HCT116 (cell line): Measurements from ENCODE around the gene IL12A. TPM values are rescaled to one million over a fixed set of nuclear protein-coding genes. Genes with fewer than 3 reads are reported as not detected.

Source experiments
- ATAC-seq: fragments of 200-7000 bp; cut with Tn5 transposase; 2 replicates; pipeline ENCODE4 v1.9.1; 2020; ENCODE audit warnings: mild to moderate bottlenecking, moderate library complexity
- BruUV-seq: library from RNA; stranded (reverse); fragments of 400-500 nt; replicated peaks from 2 replicates; lab custom pipeline; 2021; lab: Mats Ljungman, UMichigan
- CTCF ChIA-PET: fragments of 300-600 bp; sonication (Branson Sonifier 250); formaldehyde crosslinking; loops from one replicate; lab custom pipeline; 2021; ENCODE audit warnings: antibody characterized with exemption; lab: Charles Lee
- POLR2A ChIA-PET: fragments of 300-600, 350-600 bp; sonication (Branson Sonifier 250); formaldehyde crosslinking; loops from one replicate; lab custom pipeline; 2021; ENCODE audit warnings: antibody characterized with exemption; lab: Charles Lee
- RAD21 ChIA-PET, 2 experiments: fragments of 300-600 bp; sonication (Branson Sonifier 250); formaldehyde crosslinking; loops; one replicate each; lab custom pipeline; 2023; ENCODE audit warnings: low total read pairs in 2 of 2; ENCODE audit not compliant: uncharacterized antibody in 2 of 2, unreplicated experiment in 2 of 2, low non-redundant PET in 1 of 2; lab: Charles Lee
- DNase-seq: peaks from one replicate; pipeline ENCODE4 v3.0.0-alpha.2; 2010; ENCODE audit warnings: low read depth, low spot score
- H2AFZ ChIP-seq: fragments of 200-600 bp; shearing (Covaris generic), sonication (generic); 2 replicates; pipeline ENCODE4 v1.6.1; 2017; ENCODE audit warnings: low read depth, mixed run types, mixed read lengths, antibody characterized with exemption, low read length; ENCODE audit not compliant: poor library complexity, severe bottlenecking
- H3K27ac ChIP-seq: 2 replicates; pipeline ENCODE4 v1.5.1; 2012; ENCODE audit warnings: low read depth, low read length
- H3K27me3 ChIP-seq: fragments of 200-600 bp; sonication (generic); 2 replicates; pipeline ENCODE4 v1.6.1; 2016; ENCODE audit warnings: mixed run types, low read length, mixed read lengths; ENCODE audit not compliant: insufficient read depth
- H3K36me3 ChIP-seq, 2 experiments: fragments of 200-500 bp in 1 of 2; fragments of 200-600 bp in 1 of 2; sonication (Bioruptor generic) in 1 of 2; sonication (generic) in 1 of 2; 2 replicates each; pipeline versions ENCODE4 v1.5.1 to v1.6.1; 2014 to 2016; ENCODE audit warnings: low read length in 2 of 2, inconsistent platforms in 1 of 2, mixed read lengths in 1 of 2, mixed run types in 1 of 2; ENCODE audit not compliant: insufficient read depth in 2 of 2, control insufficient read depth in 1 of 2
- H3K4me1 ChIP-seq, 2 experiments: fragments of 200-600 bp in 1 of 2; sonication (generic) in 1 of 2; 2 replicates each; pipeline versions ENCODE4 v1.5.1 to v1.6.1; 2012 to 2017; ENCODE audit warnings: low read length in 2 of 2, inconsistent platforms in 1 of 2, mild to moderate bottlenecking in 1 of 2, mixed read lengths in 1 of 2, mixed run types in 1 of 2, moderate library complexity in 1 of 2; ENCODE audit not compliant: insufficient read depth in 2 of 2, control insufficient read depth in 1 of 2
- H3K4me2 ChIP-seq: fragments of 200-600 bp; sonication (generic); 2 replicates; pipeline ENCODE4 v1.6.1; 2017; ENCODE audit warnings: mixed run types, low read length, mixed read lengths
- H3K4me3 ChIP-seq, 2 experiments: fragments of 200-600 bp in 1 of 2; sonication (generic) in 1 of 2; replicated peaks in 1 of 2; 2 replicates each; pipeline ENCODE4 v1.5.1; 2011 to 2016; ENCODE audit warnings: low read length in 2 of 2, control low read depth in 1 of 2, low read depth in 1 of 2, mild to moderate bottlenecking in 1 of 2, mixed read lengths in 1 of 2, mixed run types in 1 of 2
- H3K79me2 ChIP-seq: fragments of 200-600 bp; sonication (generic); 2 replicates; pipeline ENCODE4 v1.6.1; 2017; ENCODE audit warnings: mild to moderate bottlenecking, mixed run types, low read length, moderate library complexity, mixed read lengths; ENCODE audit not compliant: insufficient read depth
- H3K9ac ChIP-seq: fragments of 200-600 bp; sonication (generic); 2 replicates; pipeline ENCODE4 v1.6.1; 2016; ENCODE audit warnings: low read length, mixed read lengths
- H3K9me2 ChIP-seq: fragments of 200-600 bp; sonication (generic), shearing (Covaris generic); 2 replicates; pipeline ENCODE4 v1.6.1; 2017; ENCODE audit warnings: mixed run types, mild to moderate bottlenecking, moderate library complexity; ENCODE audit not compliant: insufficient read depth
- H3K9me3 ChIP-seq, 2 experiments: fragments of 200-500 bp in 1 of 2; fragments of 200-600 bp in 1 of 2; sonication (Bioruptor generic) in 1 of 2; sonication (generic) in 1 of 2; 2 replicates each; pipeline ENCODE4 v1.6.1; 2014 to 2017; ENCODE audit warnings: low read length in 2 of 2, mixed read lengths in 2 of 2, inconsistent platforms in 1 of 2, low read depth in 1 of 2, mild to moderate bottlenecking in 1 of 2, mixed run types in 1 of 2, moderate library complexity in 1 of 2; ENCODE audit not compliant: control insufficient read depth in 1 of 2, insufficient read depth in 1 of 2
- H4K20me1 ChIP-seq: fragments of 200-600 bp; sonication (generic), shearing (Covaris generic); 2 replicates; pipeline ENCODE4 v1.6.1; 2017; ENCODE audit warnings: mixed run types, mild to moderate bottlenecking, moderate library complexity; ENCODE audit not compliant: insufficient read depth
- CBX3 ChIP-seq: IDR thresholded peaks from 2 replicates; pipeline ENCODE4 v1.6.1; 2012; ENCODE audit warnings: low read depth
- CEBPB ChIP-seq: IDR thresholded peaks from 2 replicates; pipeline ENCODE4 v1.6.1; 2012; ENCODE audit warnings: low read depth
- EGR1 ChIP-seq: IDR thresholded peaks from 2 replicates; pipeline ENCODE4 v1.6.1; 2012; ENCODE audit warnings: low read depth
- ELF1 ChIP-seq: IDR thresholded peaks from 2 replicates; pipeline ENCODE4 v1.6.1; 2012; ENCODE audit warnings: low read depth, borderline replicate concordance
- EZH2 ChIP-seq: fragments of 200-600 bp; sonication (generic); IDR thresholded peaks from 2 replicates; pipeline ENCODE4 v1.6.1; 2017; ENCODE audit warnings: antibody characterized with exemption, mixed run types
- FOSL1 ChIP-seq: IDR thresholded peaks from 2 replicates; pipeline ENCODE4 v1.6.1; 2012; ENCODE audit warnings: low read depth
- JUND ChIP-seq: IDR thresholded peaks from 2 replicates; pipeline ENCODE4 v1.6.1; 2012
- POLR2AphosphoS5 ChIP-seq: IDR thresholded peaks from 2 replicates; pipeline ENCODE4 v1.6.1; 2011; ENCODE audit warnings: mild to moderate bottlenecking, low read depth, low read length, moderate library complexity
- RAD21 ChIP-seq: IDR thresholded peaks from 2 replicates; pipeline ENCODE4 v1.6.1; 2012; ENCODE audit warnings: low read depth, mild to moderate bottlenecking
- SIN3A ChIP-seq: IDR thresholded peaks from 2 replicates; pipeline ENCODE4 v1.6.1; 2012; ENCODE audit warnings: low read depth
- SP1 ChIP-seq: IDR thresholded peaks from 2 replicates; pipeline ENCODE4 v1.6.1; 2012; ENCODE audit warnings: low read depth
- SRF ChIP-seq: IDR thresholded peaks from 2 replicates; pipeline ENCODE4 v1.6.1; 2012; ENCODE audit warnings: low read depth
- TCF7L2 ChIP-seq: IDR thresholded peaks from 2 replicates; pipeline ENCODE4 v1.7.0; 2011; ENCODE audit warnings: borderline replicate concordance, inconsistent platforms; ENCODE audit not compliant: insufficient read depth, insufficient read length; ENCODE audit errors: extremely low read depth
- YY1 ChIP-seq: IDR thresholded peaks from 2 replicates; pipeline ENCODE4 v1.6.1; 2011; ENCODE audit warnings: low read length, low read depth, moderate library complexity, mild to moderate bottlenecking; ENCODE audit not compliant: insufficient replicate concordance; ENCODE audit errors: extremely low read depth
- ZFX ChIP-seq: fragments of 450-650 bp; IDR thresholded peaks from 2 replicates; pipeline ENCODE4 v1.6.1; 2017
- intact Hi-C: fragments of 100-400 bp; cut with micrococcal nuclease; formaldehyde crosslinking; loops from 2 replicates; pipeline ENCODE4 v1.10.0; 2022
- total RNA-seq: library from RNA; stranded (reverse); gene quantifications from one replicate; pipeline ENCODE4 v1.2.1, GENCODE V29; 2021; ENCODE audit not compliant: unreplicated experiment
- TF ChIP-seq, protein P1 (sequence below): IDR thresholded peaks from 2 replicates; pipeline ENCODE4 v1.6.1; 2012
- TF ChIP-seq, protein P2 (sequence below): IDR thresholded peaks from 2 replicates; pipeline ENCODE4 v1.6.1; 2011; ENCODE audit warnings: mild to moderate bottlenecking, low read length, moderate library complexity; ENCODE audit not compliant: insufficient replicate concordance; ENCODE audit errors: extremely low read depth
- TF ChIP-seq, protein P3 (sequence below): IDR thresholded peaks from 2 replicates; pipeline ENCODE4 v1.6.1; 2012
- TF ChIP-seq, protein P4 (sequence below), 3 experiments: fragments of 200-600 bp in 1 of 3; sonication (generic) in 1 of 3; IDR thresholded peaks in 2 of 3; conservative IDR thresholded peaks in 1 of 3; 2 replicates each; pipeline ENCODE4 v1.5.1; 2012 to 2017; ENCODE audit warnings: low read depth in 2 of 3, low read length in 2 of 3, antibody characterized with exemption in 1 of 3, borderline replicate concordance in 1 of 3, control low read depth in 1 of 3, mild to moderate bottlenecking in 1 of 3, mixed read lengths in 1 of 3, mixed run types in 1 of 3, moderate library complexity in 1 of 3; ENCODE audit not compliant: insufficient read depth in 1 of 3

IL12A gene
- total RNA-seq, 1 experiment from 2014 or later = 2.8 TPM

DNA sequence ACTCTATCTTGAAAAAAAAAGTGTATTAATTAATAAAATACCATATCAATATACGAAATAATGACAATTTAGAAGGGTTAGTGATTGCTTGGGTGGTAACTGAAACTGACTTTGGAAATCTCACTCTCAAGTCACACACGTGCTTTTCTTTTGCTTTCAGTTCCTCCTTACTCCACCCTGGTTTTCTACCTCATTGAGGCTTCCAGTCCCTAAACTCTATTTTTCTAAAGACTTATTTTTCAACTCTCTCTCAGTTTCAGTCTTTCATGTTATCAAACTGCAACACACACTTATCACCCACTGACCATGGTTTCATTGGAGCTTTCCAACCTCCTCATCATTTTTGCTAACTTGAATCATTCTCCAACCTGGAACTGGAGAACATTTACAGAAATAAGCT, 23.5 kb downstream of the IL12A start (continued):
- no peak for TF ChIP-seq CBX3
- no peak for TF ChIP-seq POLR2AphosphoS5
- TF ChIP-seq, protein P1, sequence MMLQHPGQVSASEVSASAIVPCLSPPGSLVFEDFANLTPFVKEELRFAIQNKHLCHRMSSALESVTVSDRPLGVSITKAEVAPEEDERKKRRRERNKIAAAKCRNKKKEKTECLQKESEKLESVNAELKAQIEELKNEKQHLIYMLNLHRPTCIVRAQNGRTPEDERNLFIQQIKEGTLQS = no peak
- TF ChIP-seq ELF1 = no peak

DNA sequence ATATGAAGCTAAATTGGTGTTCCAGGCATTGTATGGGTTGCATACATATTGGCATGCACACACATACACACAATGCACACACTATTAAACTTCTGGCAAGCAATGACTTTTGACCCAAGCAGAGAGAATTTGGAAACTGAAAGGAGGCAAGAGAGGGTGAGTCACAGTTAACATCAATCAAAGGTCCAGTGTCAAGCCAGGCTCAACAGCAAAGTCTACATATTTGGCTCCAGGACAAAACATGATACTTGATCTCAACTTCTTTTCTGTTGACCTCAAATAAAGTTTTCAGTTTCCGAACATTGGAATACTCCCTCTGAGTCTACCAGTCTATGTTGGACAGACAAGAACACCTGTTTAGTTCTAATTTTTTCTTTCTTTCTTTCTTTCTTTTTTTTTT, 28.3 kb downstream of the IL12A start:
- no peaks in the 10 kb centered on the region for H4K20me1 ChIP-seq
- TF ChIP-seq YY1 (no peak), RAD21 (no peak), ELF1 (no peak), SP1 (no peak), SRF (no peak), CEBPB (no peak), EGR1 (no peak), POLR2AphosphoS5 (no peak), TCF7L2 (no peak), JUND (no peak; the same call in 1 of the 2 replicates), SIN3A (no peak), FOSL1 (no peak), ZFX (no peak), CBX3 (no peak), EZH2 (no peak)
- TF ChIP-seq, protein P2, sequence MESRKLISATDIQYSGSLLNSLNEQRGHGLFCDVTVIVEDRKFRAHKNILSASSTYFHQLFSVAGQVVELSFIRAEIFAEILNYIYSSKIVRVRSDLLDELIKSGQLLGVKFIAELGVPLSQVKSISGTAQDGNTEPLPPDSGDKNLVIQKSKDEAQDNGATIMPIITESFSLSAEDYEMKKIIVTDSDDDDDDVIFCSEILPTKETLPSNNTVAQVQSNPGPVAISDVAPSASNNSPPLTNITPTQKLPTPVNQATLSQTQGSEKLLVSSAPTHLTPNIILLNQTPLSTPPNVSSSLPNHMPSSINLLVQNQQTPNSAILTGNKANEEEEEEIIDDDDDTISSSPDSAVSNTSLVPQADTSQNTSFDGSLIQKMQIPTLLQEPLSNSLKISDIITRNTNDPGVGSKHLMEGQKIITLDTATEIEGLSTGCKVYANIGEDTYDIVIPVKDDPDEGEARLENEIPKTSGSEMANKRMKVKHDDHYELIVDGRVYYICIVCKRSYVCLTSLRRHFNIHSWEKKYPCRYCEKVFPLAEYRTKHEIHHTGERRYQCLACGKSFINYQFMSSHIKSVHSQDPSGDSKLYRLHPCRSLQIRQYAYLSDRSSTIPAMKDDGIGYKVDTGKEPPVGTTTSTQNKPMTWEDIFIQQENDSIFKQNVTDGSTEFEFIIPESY = no peak
- TF ChIP-seq, protein P3, sequence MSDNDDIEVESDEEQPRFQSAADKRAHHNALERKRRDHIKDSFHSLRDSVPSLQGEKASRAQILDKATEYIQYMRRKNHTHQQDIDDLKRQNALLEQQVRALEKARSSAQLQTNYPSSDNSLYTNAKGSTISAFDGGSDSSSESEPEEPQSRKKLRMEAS = no peak
- TF ChIP-seq, protein P4, sequence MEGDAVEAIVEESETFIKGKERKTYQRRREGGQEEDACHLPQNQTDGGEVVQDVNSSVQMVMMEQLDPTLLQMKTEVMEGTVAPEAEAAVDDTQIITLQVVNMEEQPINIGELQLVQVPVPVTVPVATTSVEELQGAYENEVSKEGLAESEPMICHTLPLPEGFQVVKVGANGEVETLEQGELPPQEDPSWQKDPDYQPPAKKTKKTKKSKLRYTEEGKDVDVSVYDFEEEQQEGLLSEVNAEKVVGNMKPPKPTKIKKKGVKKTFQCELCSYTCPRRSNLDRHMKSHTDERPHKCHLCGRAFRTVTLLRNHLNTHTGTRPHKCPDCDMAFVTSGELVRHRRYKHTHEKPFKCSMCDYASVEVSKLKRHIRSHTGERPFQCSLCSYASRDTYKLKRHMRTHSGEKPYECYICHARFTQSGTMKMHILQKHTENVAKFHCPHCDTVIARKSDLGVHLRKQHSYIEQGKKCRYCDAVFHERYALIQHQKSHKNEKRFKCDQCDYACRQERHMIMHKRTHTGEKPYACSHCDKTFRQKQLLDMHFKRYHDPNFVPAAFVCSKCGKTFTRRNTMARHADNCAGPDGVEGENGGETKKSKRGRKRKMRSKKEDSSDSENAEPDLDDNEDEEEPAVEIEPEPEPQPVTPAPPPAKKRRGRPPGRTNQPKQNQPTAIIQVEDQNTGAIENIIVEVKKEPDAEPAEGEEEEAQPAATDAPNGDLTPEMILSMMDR (IDR thresholded peaks at IDR 0.05 in 2 of 3, conservative IDR thresholded peaks at IDR 0.05 in 1 of 3; ENCODE audit: borderline replicate concordance in 1 of 3, insufficient read depth in 1 of 3, low read depth in 2 of 3, low read length in 2 of 3) = no peak
- TF ChIP-seq, all 23 proteins: peak for 0
- no TSS peak for BruUV-seq
- CTCF ChIA-PET = interaction anchor here (0.7 kb wide), 1 partner anchor 11 kb away, joined by 3 read pairs; no protein-coding TSS in a partner anchor
- Histone ChIP-seq H3K4me1 (peaks cover 0 to 5% of the 10 kb centered on the region in 2 experiments; a peak in 1 of 4 replicates), H2AFZ (no peak overlapping the region), H3K4me3 (no peak overlapping the region), H3K27ac (no peak overlapping the region), H3K4me2 (no peak overlapping the region), H3K9ac (no peak overlapping the region), H3K36me3 (no peaks in the 10 kb centered on the region), H3K9me2 (no peaks in the 10 kb centered on the region), H3K79me2 (no peaks in the 10 kb centered on the region), H3K9me3 (no peaks in the 10 kb centered on the region), H3K27me3 (peaks cover 5% of the 10 kb centered on the region; the same call in 1 of the 2 replicates)
- ATAC-seq = no peak
- POLR2A ChIA-PET = no interaction called here
- DNase-seq = no peak
- intact Hi-C loops = no loop called here
- RAD21 ChIA-PET = no interaction called here
